H1 (cell line): Measurements from ENCODE around the gene MYH7. TPM values are rescaled to one million over a fixed set of nuclear protein-coding genes. Genes with fewer than 3 reads are reported as not detected.

Source experiments
- ATF2 ChIP-seq: IDR thresholded peaks from 2 replicates; pipeline ENCODE4 v1.6.1; 2012; ENCODE audit warnings: low read length, inconsistent platforms
- KDM1A ChIP-seq: fragments of 200-600, 300-600 bp; sonication (generic); IDR thresholded peaks from 2 replicates; pipeline ENCODE4 v1.7.1; 2016; ENCODE audit warnings: mild to moderate bottlenecking, low read length, borderline replicate concordance
- SP1 ChIP-seq: IDR thresholded peaks from 2 replicates; pipeline ENCODE4 v1.6.1; 2011; ENCODE audit warnings: low read depth, low read length
- SUZ12 ChIP-seq: fragments of 200-600 bp; sonication (generic); IDR thresholded peaks from 2 replicates; pipeline ENCODE4 v1.6.1; 2012; ENCODE audit warnings: mild to moderate bottlenecking, inconsistent platforms, low read length, moderate library complexity, mixed read lengths
- TAF7 ChIP-seq: optimal IDR thresholded peaks from 2 replicates; pipeline ENCODE3; 2011; ENCODE audit warnings: low read depth, mild to moderate bottlenecking, inconsistent platforms, low read length, moderate library complexity, borderline replicate concordance
- polyA plus RNA-seq, 7 experiments: library from polyadenylated mRNA; depleted of rRNA in 3 of 7; stranded (reverse) in 5 of 7; unstranded in 2 of 7; fragments of >200 nt in 5 of 7; fragments of 200-250 nt in 2 of 7; gene quantifications; 1 replicate in 5 of 7; 2 replicates in 1 of 7; 4 replicates in 1 of 7; pipeline versions ENCODE4 v1.2.1 to v1.2.3, GENCODE V29; 2011 to 2013; ENCODE audit warnings: missing spikeins in 2 of 7, mixed read lengths in 2 of 7
- total RNA-seq: library from RNA; stranded (reverse); fragmentation: NEBNext Ultra II Directional; extraction: Animal tissue kit (Norgen Biotek cat#: 25700); gene quantifications from 2 replicates; pipeline ENCODE4 v1.2.1, GENCODE V29; 2021

The MYH7 gene
- total and polyA plus RNA-seq, 2 of the 8 experiments (the other 6 are each of a cell fraction or from before 2014, with no cell fraction given): not detected

- TF ChIP-seq ATF2 (no peak), TAF7 (no peak), SUZ12 (no peak), KDM1A (no peak), SP1 (no peak)
Observed at GRCh38 chr14:23377198-23377550, 58.3 kb downstream of the MYH7 start (continued).
